Glutamatergic neuron (in vitro differentiated cells): ENCODE measurements around the gene SRSF6. TPM values are rescaled to one million over a fixed set of nuclear protein-coding genes. Genes with fewer than 3 reads are reported as not detected.
"Not testable (repeated sequence)": the region's sequence is repeated elsewhere in the genome, so short reads cannot be mapped to it uniquely, and the experiment has no call there.

Source experiments
- DNase-seq: peaks from one replicate; pipeline ENCODE4 v3.0.0; 2022
- H3K27ac Mint-ChIP-seq: one replicate; pipeline ENCODE4 v1.8.0; 2020; ENCODE audit warnings: mild to moderate bottlenecking, mixed read lengths, inconsistent platforms; ENCODE audit not compliant: unreplicated experiment
- H3K27me3 Mint-ChIP-seq: one replicate; pipeline ENCODE4 v1.8.0; 2020; ENCODE audit warnings: mild to moderate bottlenecking, moderate library complexity, mixed read lengths, inconsistent platforms; ENCODE audit not compliant: unreplicated experiment
- H3K36me3 Mint-ChIP-seq: one replicate; pipeline ENCODE4 v1.8.0; 2020; ENCODE audit warnings: mild to moderate bottlenecking, mixed read lengths, inconsistent platforms; ENCODE audit not compliant: unreplicated experiment
- H3K4me1 Mint-ChIP-seq: one replicate; pipeline ENCODE4 v1.8.0; 2020; ENCODE audit warnings: mild to moderate bottlenecking, low read depth, mixed read lengths, inconsistent platforms; ENCODE audit not compliant: unreplicated experiment
- H3K4me3 Mint-ChIP-seq: one replicate; pipeline ENCODE4 v1.8.0; 2020; ENCODE audit warnings: mild to moderate bottlenecking, mixed read lengths, inconsistent platforms; ENCODE audit not compliant: unreplicated experiment
- H3K9me3 Mint-ChIP-seq: one replicate; pipeline ENCODE4 v1.8.0; 2020; ENCODE audit warnings: mild to moderate bottlenecking, moderate library complexity, mixed read lengths, inconsistent platforms; ENCODE audit not compliant: unreplicated experiment
- CTCF ChIP-seq: fragments of 200-600 bp; sonication (generic); IDR thresholded peaks from one replicate; pipeline ENCODE4 v1.5.0; 2021; ENCODE audit not compliant: partially characterized antibody, unreplicated experiment
- total RNA-seq: library from RNA; stranded (reverse); fragmentation: NEBNext Ultra II Directional; extraction: Animal tissue kit (Norgen Biotek cat#: 25700); gene quantifications from one replicate; pipeline ENCODE4 v1.2.1, GENCODE V29; 2021; ENCODE audit not compliant: unreplicated experiment

Gene SRSF6
- total RNA-seq, 1 donor from 2014 or later, result 161 TPM

GRCh38 chr20:43477193-43477592 lies 19.5 kb downstream of the SRSF6 start:
- Mint-ChIP-seq H3K27me3 (peaks cover 1% of the 10 kb centered on the region), H3K27ac (no peak overlapping the region), H3K36me3 (no peaks in the 10 kb centered on the region), H3K9me3 (no peaks in the 10 kb centered on the region), H3K4me3 (no peak overlapping the region), H3K4me1 (no peaks in the 10 kb centered on the region)
- no peak for DNase-seq
- no peak for TF ChIP-seq CTCF

DNA sequence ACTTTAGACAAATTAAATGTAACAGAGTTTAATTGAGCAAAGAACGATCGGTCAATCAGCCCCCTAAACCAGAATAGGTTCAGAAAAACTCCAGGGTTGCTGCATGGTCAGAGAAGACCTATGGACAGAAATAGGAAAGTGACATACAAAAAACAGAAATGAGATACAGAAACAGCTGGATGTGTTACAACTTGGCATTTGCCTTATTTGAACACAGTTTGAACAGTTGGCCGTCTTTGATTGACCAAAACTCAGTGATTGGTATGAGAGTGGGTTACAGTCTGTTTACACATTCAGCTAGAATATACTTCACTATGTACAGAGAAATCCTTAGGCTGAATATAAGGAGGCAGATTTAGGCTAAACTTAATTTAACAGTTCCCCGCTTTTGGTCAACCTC lies 19.9 kb downstream of the SRSF6 start:
- no peaks in the 10 kb centered on the region for H3K36me3 Mint-ChIP-seq
- peaks cover 1% of the 10 kb centered on the region for H3K27me3 Mint-ChIP-seq

GRCh38 chr20:43490038-43490437 lies 32.3 kb downstream of the SRSF6 start:
- no peaks in the 10 kb centered on the region for H3K27me3 Mint-ChIP-seq
- H3K36me3 Mint-ChIP-seq, result peaks cover 16% of the 10 kb centered on the region
- TF ChIP-seq CTCF, result no peak
- H3K9me3 Mint-ChIP-seq, result no peaks in the 10 kb centered on the region
- H3K27ac Mint-ChIP-seq, result no peak overlapping the region
- H3K4me3 Mint-ChIP-seq, result no peak overlapping the region
- H3K4me1 Mint-ChIP-seq, result no peaks in the 10 kb centered on the region
- DNase-seq, result no peak

More for the DNA sequence above, 19.9 kb downstream of the SRSF6 start:
- Mint-ChIP-seq H3K4me1 (no peaks in the 10 kb centered on the region), H3K9me3 (no peaks in the 10 kb centered on the region), H3K4me3 (no peak overlapping the region), H3K27ac (no peak overlapping the region)
- no peak for DNase-seq
- TF ChIP-seq CTCF, result no peak

- H3K36me3 Mint-ChIP-seq, result peaks cover 11% of the 10 kb centered on the region
- H3K4me3 Mint-ChIP-seq, result no peak overlapping the region
Measured at GRCh38 chr20:43492101-43492500, 34.4 kb downstream of the SRSF6 start.

DNA sequence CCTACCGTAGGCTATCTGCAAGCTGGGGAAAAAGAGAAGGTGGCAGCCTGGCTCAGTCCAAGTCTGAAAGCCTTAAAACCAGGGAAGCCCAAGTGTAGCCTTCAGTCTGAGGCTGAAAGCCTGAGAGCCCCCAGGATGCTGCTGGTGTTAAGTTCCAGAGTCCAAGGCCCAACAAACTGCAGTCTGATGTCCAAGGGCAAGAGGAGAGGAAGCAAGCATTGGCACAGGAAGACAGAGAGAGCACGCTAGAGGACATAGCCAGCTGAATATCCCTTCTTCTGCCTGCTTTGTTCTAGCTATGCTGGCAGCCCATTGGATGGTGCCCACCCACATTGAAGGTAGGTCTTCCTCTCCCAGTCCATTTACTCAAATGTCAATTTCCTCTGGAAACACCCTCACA lies 37.7 kb downstream of the SRSF6 start:
- H3K27ac Mint-ChIP-seq, result no peak overlapping the region
- H3K36me3 Mint-ChIP-seq, result no peaks in the 10 kb centered on the region
- H3K4me1 Mint-ChIP-seq, result no peaks in the 10 kb centered on the region
- no peaks in the 10 kb centered on the region for H3K9me3 Mint-ChIP-seq
- DNase-seq, result no peak
- TF ChIP-seq CTCF, result no peak
- no peak overlapping the region for H3K4me3 Mint-ChIP-seq
- H3K27me3 Mint-ChIP-seq, result no peaks in the 10 kb centered on the region

More at GRCh38 chr20:43492101-43492500, 34.4 kb downstream of the SRSF6 start:
- Mint-ChIP-seq H3K27ac (no peak overlapping the region), H3K4me1 (no peaks in the 10 kb centered on the region), H3K9me3 (no peaks in the 10 kb centered on the region), H3K27me3 (no peaks in the 10 kb centered on the region)
- DNase-seq, result no peak
- TF ChIP-seq CTCF, result no peak

DNA sequence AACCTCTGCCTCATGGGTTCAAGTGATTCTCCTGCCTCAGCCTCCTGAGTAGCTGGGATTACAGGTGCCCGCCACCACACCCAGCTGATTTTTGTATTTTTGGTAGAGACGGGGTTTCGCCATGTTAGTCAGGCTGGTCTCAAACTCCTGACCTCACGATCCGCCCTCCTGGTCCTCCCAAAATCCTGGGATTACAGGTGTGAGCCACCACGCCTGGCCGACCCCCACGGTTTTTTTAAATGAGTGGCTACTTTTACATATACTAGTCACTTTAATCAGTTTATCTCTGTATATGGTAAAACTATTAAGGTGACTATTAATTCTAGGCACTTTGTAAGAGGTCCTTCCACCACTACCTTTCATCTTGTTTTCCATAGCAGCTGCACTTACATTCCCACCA lies 44.3 kb downstream of the SRSF6 start:
- H3K36me3 Mint-ChIP-seq, H3K4me1 Mint-ChIP-seq, H3K27me3 Mint-ChIP-seq, H3K4me3 Mint-ChIP-seq, H3K27ac Mint-ChIP-seq, H3K9me3 Mint-ChIP-seq, DNase-seq: not testable (repeated sequence)
